Measurements from ENCODE around the gene CYP11A1. TPM values are rescaled to one million over a fixed set of nuclear protein-coding genes. Genes with fewer than 3 reads are reported as not detected.

CYP11A1 gene
- total and polyA plus RNA-seq, 7 donors = 0.14 to 5.0 (median 0.61) TPM

DNA sequence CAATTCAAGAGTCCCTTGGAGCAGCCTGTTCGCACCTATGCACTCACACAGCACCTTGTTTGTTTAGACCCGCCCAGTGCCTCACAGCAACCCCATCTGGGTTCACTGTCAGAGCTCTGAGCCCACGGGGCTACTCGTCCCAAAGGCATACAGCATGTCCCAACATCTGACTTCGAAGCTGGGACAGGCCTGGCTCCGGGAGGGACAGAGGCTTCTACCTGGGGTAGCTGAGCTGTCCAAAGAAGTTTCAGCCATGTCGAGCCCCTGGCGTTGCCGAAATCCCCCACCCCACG lies 28.6 kb upstream of the CYP11A1 start:
- intact Hi-C loops (cut with DNase I) = no loop called here
- H3K4me3 ChIP-seq = no peak overlapping the region
- H3K4me1 ChIP-seq = no peaks in the 10 kb centered on the region
- ATAC-seq (no peak), DNase-seq (no peak)
- H3K36me3 ChIP-seq (ENCODE audit: insufficient read depth in 1 of 2, low read depth in 1 of 2) = no peaks in the 10 kb centered on the region
- TF ChIP-seq, protein P1, sequence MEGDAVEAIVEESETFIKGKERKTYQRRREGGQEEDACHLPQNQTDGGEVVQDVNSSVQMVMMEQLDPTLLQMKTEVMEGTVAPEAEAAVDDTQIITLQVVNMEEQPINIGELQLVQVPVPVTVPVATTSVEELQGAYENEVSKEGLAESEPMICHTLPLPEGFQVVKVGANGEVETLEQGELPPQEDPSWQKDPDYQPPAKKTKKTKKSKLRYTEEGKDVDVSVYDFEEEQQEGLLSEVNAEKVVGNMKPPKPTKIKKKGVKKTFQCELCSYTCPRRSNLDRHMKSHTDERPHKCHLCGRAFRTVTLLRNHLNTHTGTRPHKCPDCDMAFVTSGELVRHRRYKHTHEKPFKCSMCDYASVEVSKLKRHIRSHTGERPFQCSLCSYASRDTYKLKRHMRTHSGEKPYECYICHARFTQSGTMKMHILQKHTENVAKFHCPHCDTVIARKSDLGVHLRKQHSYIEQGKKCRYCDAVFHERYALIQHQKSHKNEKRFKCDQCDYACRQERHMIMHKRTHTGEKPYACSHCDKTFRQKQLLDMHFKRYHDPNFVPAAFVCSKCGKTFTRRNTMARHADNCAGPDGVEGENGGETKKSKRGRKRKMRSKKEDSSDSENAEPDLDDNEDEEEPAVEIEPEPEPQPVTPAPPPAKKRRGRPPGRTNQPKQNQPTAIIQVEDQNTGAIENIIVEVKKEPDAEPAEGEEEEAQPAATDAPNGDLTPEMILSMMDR (IDR thresholded peaks at IDR 0.05) = no peak
- H3K9me3 ChIP-seq = no peaks in the 10 kb centered on the region
- no peak overlapping the region for H3K27ac ChIP-seq
- 80 to 88% (median 86%) methylated on average over 10 of the region's 10 CpGs for WGBS, 3 donors
- peaks cover 0 to 10% (median 0%) of the 10 kb centered on the region in 3 donors for H3K27me3 ChIP-seq (ENCODE audit: insufficient read depth in 3 of 3, low read length in 2 of 3)

DNA sequence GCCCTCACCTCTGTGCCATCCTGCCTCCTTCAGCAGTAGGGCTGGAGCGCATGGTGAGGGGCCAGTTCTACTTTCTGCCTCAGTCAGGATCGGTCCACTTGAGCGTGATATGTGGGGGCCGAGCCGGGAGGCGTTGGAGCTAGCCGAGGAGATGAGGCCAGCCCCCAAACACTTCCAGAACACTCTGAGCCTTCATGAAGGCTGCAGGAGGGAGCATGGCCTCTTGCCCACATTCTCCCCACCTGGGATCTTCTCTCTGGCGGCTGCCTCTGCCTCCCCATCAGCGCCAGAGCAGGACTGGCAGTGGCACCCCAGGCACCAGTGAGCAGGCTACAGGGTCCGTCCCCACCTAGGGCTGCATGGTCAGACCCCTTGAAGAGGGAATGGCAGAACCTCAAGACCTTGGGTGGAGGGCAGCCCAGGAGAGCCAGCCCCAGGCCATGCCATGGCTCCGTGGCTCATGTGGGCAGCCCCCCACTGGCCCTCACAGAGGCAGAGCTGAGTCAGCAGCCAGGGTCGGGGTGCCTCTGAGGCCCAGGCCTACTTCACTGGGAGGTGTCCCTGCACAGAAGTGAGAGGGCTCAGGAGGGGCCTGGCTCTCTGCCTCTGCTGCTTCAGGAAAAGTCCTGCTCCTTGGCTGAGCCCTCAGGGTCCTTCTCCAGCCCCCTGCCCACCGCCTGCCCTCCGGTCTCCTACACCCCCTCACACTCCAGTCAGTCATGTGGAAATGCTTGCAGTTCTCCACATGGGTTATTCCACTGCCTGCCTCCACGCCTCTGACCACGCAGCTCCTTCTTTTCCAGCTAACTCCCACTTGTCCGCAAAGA lies 28.1 kb upstream of the CYP11A1 start:
- Histone ChIP-seq H3K27ac (no peak overlapping the region), H3K36me3 (ENCODE audit: insufficient read depth in 1 of 2, low read depth in 1 of 2) (no peaks in the 10 kb centered on the region), H3K4me3 (no peak overlapping the region), H3K4me1 (no peaks in the 10 kb centered on the region), H3K9me3 (no peaks in the 10 kb centered on the region), H3K27me3 (ENCODE audit: insufficient read depth in 3 of 3, low read length in 2 of 3) (peaks cover 0 to 10% (median 0%) of the 10 kb centered on the region in 3 donors)
- TF ChIP-seq, protein P1 (IDR thresholded peaks at IDR 0.05) = no peak
- 85 to 90% (median 89%) methylated on average over 17 of the region's 17 CpGs for WGBS, 3 donors
- ATAC-seq = no peak
- no peak for DNase-seq
- intact Hi-C loops (cut with DNase I) = no loop called here

DNA sequence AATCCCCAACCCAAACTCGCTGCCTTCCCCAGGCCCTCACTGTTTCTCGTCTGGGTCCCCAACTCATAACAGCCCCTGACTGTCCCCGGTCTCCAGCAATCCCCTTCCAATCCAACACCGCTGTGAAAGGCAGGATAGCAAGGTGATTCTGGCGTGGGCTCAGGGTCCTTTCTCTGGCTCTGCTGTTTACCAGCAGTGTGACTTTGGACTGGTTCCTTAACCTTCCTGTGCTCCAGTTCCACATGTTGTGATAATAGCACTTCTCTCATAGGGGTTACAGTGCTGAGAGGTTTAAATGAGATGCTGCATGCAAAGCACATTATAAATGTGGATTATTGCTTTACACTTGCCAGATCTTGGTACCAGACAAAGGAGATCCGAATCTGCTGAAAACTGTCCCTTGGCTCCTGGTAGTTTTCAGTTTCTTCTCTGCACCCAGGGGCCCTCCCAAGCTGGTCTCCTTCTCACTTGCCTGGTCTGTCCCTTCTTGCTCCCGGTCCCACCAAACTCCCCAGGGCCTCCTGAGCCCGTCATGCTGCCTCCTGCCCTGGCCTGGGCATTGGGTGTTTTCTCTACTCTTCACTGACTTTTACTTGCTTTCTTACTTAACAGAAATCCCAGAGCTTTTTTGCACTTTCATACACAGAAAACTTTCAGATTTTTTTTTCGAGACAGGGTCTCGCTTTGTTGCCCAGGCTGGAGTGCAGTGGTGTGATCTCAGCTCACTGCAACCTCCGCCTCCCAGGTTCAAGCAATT lies 26.8 kb upstream of the CYP11A1 start:
- H3K27me3 ChIP-seq (ENCODE audit: insufficient read depth in 3 of 3, low read length in 2 of 3) = peaks cover 0 to under 1% (median 0%) of the 10 kb centered on the region in 3 donors
- ATAC-seq = no peak
- intact Hi-C loops (cut with DNase I) = no loop called here
- H3K36me3 ChIP-seq (ENCODE audit: insufficient read depth in 1 of 2, low read depth in 1 of 2) = no peaks in the 10 kb centered on the region
- H3K4me3 ChIP-seq = no peak overlapping the region
- no peaks in the 10 kb centered on the region for H3K4me1 ChIP-seq
- no peak for DNase-seq
- TF ChIP-seq, protein P1 (IDR thresholded peaks at IDR 0.05) = no peak
- WGBS, 3 donors = 84 to 92% (median 87%) methylated on average over 11 of the region's 11 CpGs
- no peak overlapping the region for H3K27ac ChIP-seq
- H3K9me3 ChIP-seq = no peaks in the 10 kb centered on the region

DNA sequence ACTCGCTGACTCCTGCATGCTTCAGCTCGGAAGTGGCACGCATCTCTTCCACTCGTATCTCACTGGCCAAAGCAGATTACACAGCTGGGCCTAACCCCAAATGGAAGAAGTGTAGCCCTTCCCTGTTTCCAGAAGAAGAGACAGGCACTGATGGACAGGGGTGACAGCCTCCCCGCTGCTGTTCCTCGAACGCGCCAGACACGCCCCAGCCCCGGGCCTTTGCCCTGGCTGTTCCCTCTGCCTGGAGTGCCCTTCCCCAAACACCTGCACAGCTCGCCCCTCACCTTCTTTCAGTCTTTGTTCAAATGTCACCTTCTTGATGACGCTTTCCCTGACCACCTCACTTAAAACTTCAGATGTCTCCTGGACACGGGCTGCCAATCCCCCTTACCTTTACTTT lies 26.0 kb upstream of the CYP11A1 start:
- Histone ChIP-seq H3K4me1 (no peaks in the 10 kb centered on the region), H3K4me3 (no peak overlapping the region), H3K9me3 (no peaks in the 10 kb centered on the region), H3K27ac (no peak overlapping the region), H3K27me3 (ENCODE audit: insufficient read depth in 3 of 3, low read length in 2 of 3) (no peaks in the 10 kb centered on the region), H3K36me3 (ENCODE audit: insufficient read depth in 1 of 2, low read depth in 1 of 2) (no peaks in the 10 kb centered on the region)
- WGBS, 3 donors = 83 to 90% (median 88%) methylated on average over 13 of the region's 13 CpGs
- TF ChIP-seq, protein P1 (IDR thresholded peaks at IDR 0.05) = no peak
- DNase-seq = no peak
- intact Hi-C loops (cut with DNase I) = no loop called here
- ATAC-seq = no peak

Data from psoas muscle (tissue), 8 donors.